GM19395 (cell line): ENCODE data around the gene DACT2.
"Not testable (repeated sequence)": the region's sequence is repeated elsewhere in the genome, so short reads cannot be mapped to it uniquely, and the experiment has no call there.

Experiments
- ATAC-seq: cut with Tn5 transposase; IDR thresholded peaks from one replicate; pipeline ENCODE4 v1.9.1; 2021; ENCODE audit warnings: mild to moderate bottlenecking, moderate library complexity; ENCODE audit not compliant: unreplicated experiment

DACT2 gene

GRCh38 chr6:168285456-168285855 lies 34.1 kb downstream of the DACT2 start:
- no peak for ATAC-seq

GRCh38 chr6:168284187-168284586 lies 35.4 kb downstream of the DACT2 start:
- no peak for ATAC-seq

GRCh38 chr6:168283686-168284025 lies 35.9 kb downstream of the DACT2 start:
- ATAC-seq: no peak

GRCh38 chr6:168282985-168283685 lies 36.4 kb downstream of the DACT2 start:
- no peak for ATAC-seq

GRCh38 chr6:168281826-168282225 lies 37.8 kb downstream of the DACT2 start:
- no peak for ATAC-seq

- not testable (repeated sequence) for ATAC-seq
Observed at GRCh38 chr6:168281314-168281713, 38.3 kb downstream of the DACT2 start.

- no peak for ATAC-seq
Observed at GRCh38 chr6:168280899-168281245, 38.7 kb downstream of the DACT2 start.

- ATAC-seq: no peak
Observed at GRCh38 chr6:168280020-168280898, 39.3 kb downstream of the DACT2 start.

- no peak for ATAC-seq
Observed at GRCh38 chr6:168279403-168279935, 40.1 kb downstream of the DACT2 start.

GRCh38 chr6:168278904-168279303 lies 40.7 kb downstream of the DACT2 start:
- ATAC-seq: no peak

GRCh38 chr6:168277274-168277669 lies 42.3 kb downstream of the DACT2 start:
- ATAC-seq: no peak

- no peak for ATAC-seq
Observed at GRCh38 chr6:168276576-168277273, 42.9 kb downstream of the DACT2 start.

GRCh38 chr6:168275168-168275567 lies 44.4 kb downstream of the DACT2 start:
- ATAC-seq: no peak

- ATAC-seq: no peak
Observed at GRCh38 chr6:168274037-168274952, 45.3 kb downstream of the DACT2 start.

GRCh38 chr6:168273441-168274036 lies 46.0 kb downstream of the DACT2 start:
- ATAC-seq: no peak

GRCh38 chr6:168272415-168273325 lies 46.9 kb downstream of the DACT2 start:
- no peak for ATAC-seq

GRCh38 chr6:168270274-168271172 lies 49.1 kb downstream of the DACT2 start:
- ATAC-seq: no peak
